Parathyroid adenoma (tissue), 2 donors: ENCODE results near the gene CAPN15.

Experiments used
- H2AFZ ChIP-seq: fragments of 300-600 bp; sonication (generic); one replicate; pipeline ENCODE4 v1.7.0; 2017; ENCODE audit warnings: antibody characterized with exemption, mild to moderate bottlenecking
- H3K27ac ChIP-seq: fragments of 300-600 bp; sonication (generic); one replicate; pipeline ENCODE4 v1.7.0; 2017
- H3K27me3 ChIP-seq: fragments of 300-600 bp; sonication (generic); one replicate; pipeline ENCODE4 v1.7.0; 2017; ENCODE audit warnings: low read length; ENCODE audit not compliant: control insufficient read depth, insufficient read depth
- H3K36me3 ChIP-seq: fragments of 300-600 bp; sonication (generic); one replicate; pipeline ENCODE4 v1.7.0; 2017; ENCODE audit warnings: low read length; ENCODE audit not compliant: control insufficient read depth, insufficient read depth
- H3K4me1 ChIP-seq: fragments of 300-600 bp; sonication (generic); one replicate; pipeline ENCODE4 v1.7.0; 2017; ENCODE audit warnings: control low read depth
- H3K4me2 ChIP-seq: fragments of 300-600 bp; sonication (generic); one replicate; pipeline ENCODE4 v1.7.0; 2017; ENCODE audit warnings: low read length
- H3K4me3 ChIP-seq: fragments of 300-600 bp; sonication (generic); one replicate; pipeline ENCODE4 v1.7.0; 2017; ENCODE audit warnings: low read depth, low read length
- H3K79me2 ChIP-seq: fragments of 300-600 bp; sonication (generic); one replicate; pipeline ENCODE4 v1.7.0; 2017; ENCODE audit warnings: control low read depth
- H3K9ac ChIP-seq: fragments of 300-600 bp; sonication (generic); one replicate; pipeline ENCODE4 v1.7.0; 2017; ENCODE audit warnings: mild to moderate bottlenecking
- H3K9me3 ChIP-seq: fragments of 300-600 bp; sonication (generic); one replicate; pipeline ENCODE4 v1.7.0; 2017; ENCODE audit warnings: low read length; ENCODE audit not compliant: control insufficient read depth
- CTCF ChIP-seq: fragments of 300-600 bp; sonication (generic); IDR thresholded peaks from one replicate; pipeline ENCODE4 v1.7.0; 2017; ENCODE audit warnings: antibody characterized with exemption, mild to moderate bottlenecking
- donor health status: primary hyperparathyroidism.

The CAPN15 gene

GRCh38 chr16:603933-604332, 76.4 kb downstream of the CAPN15 start:
- peaks cover 56% of the 10 kb centered on the region for H3K79me2 ChIP-seq
- no peak for TF ChIP-seq CTCF
- no peak overlapping the region for H3K27ac ChIP-seq
- H3K9ac ChIP-seq, result no peak overlapping the region
- H3K27me3 ChIP-seq, result no peaks in the 10 kb centered on the region
- no peak overlapping the region for H3K4me2 ChIP-seq
- H3K4me1 ChIP-seq, result no peaks in the 10 kb centered on the region
- no peaks in the 10 kb centered on the region for H3K36me3 ChIP-seq
- H3K9me3 ChIP-seq, result no peaks in the 10 kb centered on the region
- H3K4me3 ChIP-seq, result no peak overlapping the region
- H2AFZ ChIP-seq, result no peak overlapping the region
